Myocyte (in vitro differentiated cells): ENCODE data around the gene LYZ. TPM values are rescaled to one million over a fixed set of nuclear protein-coding genes. Genes with fewer than 3 reads are reported as not detected.
A peak's percentile ranks its signal among the peaks of the same experiment; 100 is the strongest.

Experiments
- DNase-seq: peaks from one replicate; pipeline ENCODE4 v3.0.0-alpha.2; 2012; ENCODE audit warnings: low read depth
- total RNA-seq: library from RNA; depleted of rRNA; stranded (reverse); fragments of >200 nt; gene quantifications from 2 replicates; pipeline ENCODE4 v1.2.3, GENCODE V29; 2014

The LYZ gene
- total RNA-seq, 1 donor from 2014 or later: not detected

- no peak for DNase-seq
Measured at GRCh38 chr12:69383074-69383473, 34.9 kb downstream of the LYZ start.

GRCh38 chr12:69385038-69385437 lies 36.9 kb downstream of the LYZ start:
- no peak for DNase-seq

GRCh38 chr12:69386921-69387320 lies 38.7 kb downstream of the LYZ start:
- no peak for DNase-seq

GRCh38 chr12:69388371-69388770 lies 40.2 kb downstream of the LYZ start:
- DNase-seq: peak; percentile 53

- DNase-seq: no peak
Measured at GRCh38 chr12:69389831-69390230, 41.6 kb downstream of the LYZ start.

GRCh38 chr12:69392179-69392928 lies 44.2 kb downstream of the LYZ start:
- DNase-seq: no peak

- no peak for DNase-seq
Measured at GRCh38 chr12:69396041-69396440, 47.9 kb downstream of the LYZ start.

GRCh38 chr12:69396963-69397362 lies 48.8 kb downstream of the LYZ start:
- no peak for DNase-seq

GRCh38 chr12:69397978-69398377 lies 49.8 kb downstream of the LYZ start:
- DNase-seq: no peak

GRCh38 chr12:69401940-69402339 lies 53.8 kb downstream of the LYZ start:
- no peak for DNase-seq

Other genes starting within 250 kb of the LYZ start
- gene CPSF6, start 108.8 kb upstream of the LYZ start, total RNA-seq: 22.0 and 23.4 TPM in 2 replicates
- gene YEATS4, start 11.4 kb downstream of the LYZ start, total RNA-seq: 16.0 and 24.7 TPM in 2 replicates
- gene FRS2, start 122.0 kb downstream of the LYZ start, total RNA-seq: 59.7 and 66.8 TPM in 2 replicates
- 297 and 325 TPM in 2 replicates for gene CCT2, start 237.1 kb downstream of the LYZ start, total RNA-seq